ENCODE results near the gene GPC6.

DNA sequence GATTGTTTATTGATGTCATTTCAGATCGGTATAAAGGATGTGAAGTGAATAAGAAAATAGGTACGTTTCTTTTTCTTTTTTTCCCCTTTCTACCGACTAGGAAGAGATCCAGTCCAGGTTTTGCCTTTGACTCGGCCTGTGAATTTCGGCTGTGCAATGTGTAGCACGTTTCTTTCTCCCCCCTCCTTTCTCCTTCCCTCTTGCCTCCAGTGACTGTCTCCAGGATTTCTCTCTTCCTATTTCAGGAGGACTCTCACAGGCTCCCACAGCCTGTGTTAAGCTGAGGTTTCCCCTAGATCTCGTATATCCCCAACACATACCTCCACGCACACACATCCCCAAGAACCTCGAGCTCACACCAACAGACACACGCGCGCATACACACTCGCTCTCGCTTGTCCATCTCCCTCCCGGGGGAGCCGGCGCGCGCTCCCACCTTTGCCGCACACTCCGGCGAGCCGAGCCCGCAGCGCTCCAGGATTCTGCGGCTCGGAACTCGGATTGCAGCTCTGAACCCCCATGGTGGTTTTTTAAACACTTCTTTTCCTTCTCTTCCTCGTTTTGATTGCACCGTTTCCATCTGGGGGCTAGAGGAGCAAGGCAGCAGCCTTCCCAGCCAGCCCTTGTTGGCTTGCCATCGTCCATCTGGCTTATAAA, at the start of gene GPC6:
- TF ChIP-seq POLR2A (IDR thresholded peaks at IDR 0.05): no peak
- TF ChIP-seq, protein P1, sequence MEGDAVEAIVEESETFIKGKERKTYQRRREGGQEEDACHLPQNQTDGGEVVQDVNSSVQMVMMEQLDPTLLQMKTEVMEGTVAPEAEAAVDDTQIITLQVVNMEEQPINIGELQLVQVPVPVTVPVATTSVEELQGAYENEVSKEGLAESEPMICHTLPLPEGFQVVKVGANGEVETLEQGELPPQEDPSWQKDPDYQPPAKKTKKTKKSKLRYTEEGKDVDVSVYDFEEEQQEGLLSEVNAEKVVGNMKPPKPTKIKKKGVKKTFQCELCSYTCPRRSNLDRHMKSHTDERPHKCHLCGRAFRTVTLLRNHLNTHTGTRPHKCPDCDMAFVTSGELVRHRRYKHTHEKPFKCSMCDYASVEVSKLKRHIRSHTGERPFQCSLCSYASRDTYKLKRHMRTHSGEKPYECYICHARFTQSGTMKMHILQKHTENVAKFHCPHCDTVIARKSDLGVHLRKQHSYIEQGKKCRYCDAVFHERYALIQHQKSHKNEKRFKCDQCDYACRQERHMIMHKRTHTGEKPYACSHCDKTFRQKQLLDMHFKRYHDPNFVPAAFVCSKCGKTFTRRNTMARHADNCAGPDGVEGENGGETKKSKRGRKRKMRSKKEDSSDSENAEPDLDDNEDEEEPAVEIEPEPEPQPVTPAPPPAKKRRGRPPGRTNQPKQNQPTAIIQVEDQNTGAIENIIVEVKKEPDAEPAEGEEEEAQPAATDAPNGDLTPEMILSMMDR (IDR thresholded peaks at IDR 0.05): no peak
